K562 (cell line): ENCODE data around the gene RASL11A. TPM values are rescaled to one million over a fixed set of nuclear protein-coding genes. Genes with fewer than 3 reads are reported as not detected.

Experiments
- EP300 ChIP-seq: IDR thresholded peaks from 2 replicates; pipeline ENCODE4 v1.6.1; 2012; ENCODE audit warnings: low read length, improper control_type of control experiment
- ETS2 ChIP-seq: IDR thresholded peaks from 2 replicates; pipeline ENCODE4 v1.6.1; 2016; ENCODE audit warnings: borderline replicate concordance, missing genetic modification characterization, mild to moderate bottlenecking, moderate library complexity, missing compliant biosample characterization; ENCODE audit not compliant: poor library complexity, severe bottlenecking
- NFRKB ChIP-seq: fragments of 450-650 bp; IDR thresholded peaks from 2 replicates; pipeline ENCODE4 v1.6.1; 2016; ENCODE audit warnings: low read depth
- POLR2H ChIP-seq: IDR thresholded peaks from 2 replicates; pipeline ENCODE4 v1.6.1; 2016; ENCODE audit warnings: missing genetic modification characterization, low read depth, mild to moderate bottlenecking, control low read depth, missing compliant biosample characterization, moderate library complexity
- SAFB ChIP-seq: fragments of 200-400 bp; formaldehyde crosslinking; IDR thresholded peaks from 2 replicates; pipeline ENCODE4 v1.6.1; 2017; ENCODE audit warnings: low read depth, low read length, borderline replicate concordance
- SMAD3 ChIP-seq: fragments of 450-650 bp; formaldehyde crosslinking; conservative IDR thresholded peaks from 2 replicates; pipeline ENCODE4 v1.4.0; 2020; ENCODE audit warnings: mild to moderate bottlenecking
- SP1 ChIP-seq: sonication (generic); formaldehyde crosslinking; IDR thresholded peaks from 2 replicates; pipeline ENCODE4 v1.8.1; 2022; ENCODE audit warnings: mild to moderate bottlenecking, missing genetic modification reagents
- TEAD4 ChIP-seq, 2 experiments: sonication (generic) in 1 of 2; formaldehyde crosslinking in 1 of 2; IDR thresholded peaks; 2 replicates each; pipeline versions ENCODE4 v1.6.1 to v1.8.0; 2012 to 2022; ENCODE audit warnings: borderline replicate concordance in 1 of 2, inconsistent platforms in 1 of 2, low read length in 1 of 2, mild to moderate bottlenecking in 1 of 2, missing genetic modification reagents in 1 of 2
- ZMIZ1 ChIP-seq, 2 experiments: fragments of 150-350 bp in 1 of 2; IDR thresholded peaks; 2 replicates each; pipeline ENCODE4 v1.6.1; 2012 to 2016; ENCODE audit warnings: low read depth in 2 of 2, low read length in 2 of 2, mild to moderate bottlenecking in 1 of 2, moderate library complexity in 1 of 2
- ZNF280A ChIP-seq: fragments of 450-650 bp; IDR thresholded peaks from 2 replicates; pipeline ENCODE4 v1.6.1; 2018; ENCODE audit warnings: mild to moderate bottlenecking, low read depth; ENCODE audit not compliant: partially characterized antibody
- polyA plus RNA-seq, 8 experiments: library from polyadenylated mRNA; depleted of rRNA in 4 of 8; stranded (reverse) in 5 of 8; unstranded in 3 of 8; fragments of >200 nt; fragmentation: Nextera tagmentation in 2 of 8; fragmentation: Illumina TruSeq in 1 of 8; extraction: Ambion mirVana in 2 of 8; extraction: Trizol in 1 of 8; gene quantifications; 2 replicates each; pipeline versions ENCODE4 v1.2.1 to v1.2.3, GENCODE V29; 2011 to 2014; ENCODE audit warnings: inconsistent platforms in 1 of 8, missing spikeins in 1 of 8
- total RNA-seq, 7 experiments: library from RNA; depleted of rRNA in 6 of 7; stranded (reverse); fragments of >200 nt in 6 of 7; fragmentation: Illumina TruSeq in 2 of 7; extraction: Trizol in 2 of 7; gene quantifications; 2 replicates each; pipeline versions ENCODE4 v1.2.1 to v1.2.3, GENCODE V29; 2011 to 2021; ENCODE audit warnings: low replicate concordance in 1 of 7

RASL11A gene
- total and polyA plus RNA-seq, 9 of the 15 experiments (the other 6 are each of a cell fraction or from before 2014, with no cell fraction given) = 0.11 to 2.2 (median 1.5) TPM; not detected in 1

- TF ChIP-seq TEAD4 (IDR thresholded peaks at IDR 0.05; ENCODE audit: low read length) = no peak
- TF ChIP-seq TEAD4 (CRISPR knock-in tag; IDR thresholded peaks at IDR 0.05; ENCODE audit: borderline replicate concordance) = no peak
- TF ChIP-seq EP300 = no peak
- TF ChIP-seq ETS2 = no peak
- TF ChIP-seq ZMIZ1 (IDR thresholded peaks at IDR 0.05; ENCODE audit: low read depth in 2 of 2, low read length in 2 of 2) = no peak
- TF ChIP-seq POLR2H (tag) = no peak
- TF ChIP-seq SMAD3 = no peak
- no peak for TF ChIP-seq NFRKB
- no peak for TF ChIP-seq ZNF280A
- TF ChIP-seq SP1 (CRISPR knock-in tag) = no peak
- TF ChIP-seq SAFB = no peak
These were observed 18.5 kb downstream of the RASL11A start (continued) for GRCh38 chr13:27289011-27289665.
